NB4 (cell line): ENCODE data around the gene PDE6H.

Experiments
- DNase-seq: peaks from one replicate; pipeline ENCODE4 v3.0.0; 2010; ENCODE audit warnings: low read depth
- H3K4me3 ChIP-seq: one replicate; pipeline ENCODE4 v1.5.1; 2011; ENCODE audit warnings: mild to moderate bottlenecking, low read depth, low read length, moderate library complexity
- CTCF ChIP-seq: IDR thresholded peaks from one replicate; pipeline ENCODE4 v1.5.1; 2012; ENCODE audit warnings: low read depth, low read length
- MAX ChIP-seq: IDR thresholded peaks from 2 replicates; pipeline ENCODE4 v1.6.1; 2011; ENCODE audit warnings: low read depth, low read length
- MYC ChIP-seq: IDR thresholded peaks from 2 replicates; pipeline ENCODE4 v1.6.1; 2011; ENCODE audit warnings: low read depth, low read length
- POLR2A ChIP-seq: IDR thresholded peaks from 2 replicates; pipeline ENCODE4 v1.6.1; 2011; ENCODE audit warnings: mild to moderate bottlenecking; ENCODE audit not compliant: insufficient read length; ENCODE audit errors: extremely low read depth

PDE6H gene

GRCh38 chr12:14972816-14973215, at the start of gene PDE6H:
TSS of gene PDE6H (plus strand) at chr12:14973042. CDS start at chr12:14978013, 4,971 bp downstream.
- no peak within 1 kb of the TSS for H3K4me3 ChIP-seq
- DNase-seq: no peak
- TF ChIP-seq POLR2A (no peak), MAX (no peak)

DNA sequence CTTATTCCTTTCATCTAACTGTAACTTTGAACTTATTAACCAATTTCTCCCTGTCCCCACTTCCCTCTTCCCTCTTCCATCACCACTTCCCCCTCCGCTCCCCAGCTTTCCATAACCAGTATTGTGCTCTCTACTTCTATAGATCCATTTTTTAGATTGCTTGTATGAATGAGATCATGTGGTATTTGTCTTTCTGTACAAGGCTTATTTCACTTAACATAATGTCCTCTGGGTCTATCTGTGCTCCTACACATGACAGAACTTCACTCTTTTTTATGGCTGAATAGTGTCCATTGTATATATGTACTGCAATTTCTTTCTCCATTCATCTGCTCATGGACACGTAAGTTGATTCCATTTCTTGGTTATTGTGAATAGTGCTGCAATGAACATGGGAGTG, 48.9 kb upstream of the PDE6H start:
- no peak overlapping the region for H3K4me3 ChIP-seq
- no peak for DNase-seq
- TF ChIP-seq POLR2A: no peak
- TF ChIP-seq MAX: no peak
- no peak for TF ChIP-seq MYC
- no peak for TF ChIP-seq CTCF

DNA sequence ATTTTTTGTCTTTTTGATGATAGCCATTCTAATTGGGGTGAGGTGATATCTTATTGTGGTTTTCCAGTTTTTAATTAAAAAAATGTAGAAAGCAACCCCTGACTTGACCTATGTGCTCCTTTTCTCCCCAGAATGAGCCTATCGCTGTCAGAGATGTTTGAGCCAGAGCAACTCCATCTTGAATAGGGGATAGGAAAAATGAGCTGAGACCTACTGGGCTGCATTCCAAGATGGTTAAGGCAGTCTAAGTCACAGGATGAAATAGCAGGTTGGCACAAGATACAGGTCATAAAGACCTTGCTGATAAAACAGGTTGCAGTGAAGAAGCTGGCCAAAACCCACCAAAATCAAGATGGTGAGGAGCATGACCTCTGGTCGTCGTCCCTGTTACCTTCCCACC, 48.3 kb upstream of the PDE6H start:
- no peak for TF ChIP-seq MYC
- no peak for TF ChIP-seq CTCF
- TF ChIP-seq MAX: no peak
- no peak for TF ChIP-seq POLR2A

GRCh38 chr12:14927267-14927666, 45.6 kb upstream of the PDE6H start:
- no peak for TF ChIP-seq MYC
- no peak for TF ChIP-seq CTCF
- no peak for TF ChIP-seq MAX
- TF ChIP-seq POLR2A: no peak
- no peak for DNase-seq
- H3K4me3 ChIP-seq: no peak overlapping the region

More for the DNA sequence above, 48.3 kb upstream of the PDE6H start:
- no peak overlapping the region for H3K4me3 ChIP-seq
- no peak for DNase-seq

GRCh38 chr12:14928931-14929330, 43.9 kb upstream of the PDE6H start:
- no peak overlapping the region for H3K4me3 ChIP-seq
- DNase-seq: no peak
- TF ChIP-seq MYC: no peak
- TF ChIP-seq MAX: no peak
- no peak for TF ChIP-seq POLR2A
- TF ChIP-seq CTCF: no peak

GRCh38 chr12:14930299-14930698, 42.5 kb upstream of the PDE6H start:
- H3K4me3 ChIP-seq: no peak overlapping the region
- no peak for TF ChIP-seq MYC
- no peak for TF ChIP-seq CTCF
- TF ChIP-seq MAX: no peak
- no peak for TF ChIP-seq POLR2A
- no peak for DNase-seq
